Gastrocnemius medialis (tissue), 4 donors: Measurements from ENCODE around the gene ENOX1. TPM values are rescaled to one million over a fixed set of nuclear protein-coding genes. Genes with fewer than 3 reads are reported as not detected.
A peak's percentile ranks its signal among the peaks of the same experiment; 100 is the strongest.

Experiments
- ATAC-seq, 2 donors: fragments of 150-250 bp; one replicate each; pipeline ENCODE4 v1.9.1; 2016
- DNase-seq, 2 donors: peaks; one replicate each; pipeline ENCODE4 v3.0.0-alpha.2; 2019
- H3K27ac ChIP-seq, 4 donors: fragments of 200-600 bp; sonication (generic); 1 replicate in 1 of 4; 2 replicates in 3 of 4; pipeline ENCODE4 v1.5.1; 2016 to 2018; ENCODE audit warnings: mild to moderate bottlenecking in 2 of 4, moderate library complexity in 1 of 4
- H3K27me3 ChIP-seq, 3 donors: fragments of 200-600 bp; sonication (generic) in 2 of 3; 1 replicate in 1 of 3; 2 replicates in 2 of 3; pipeline versions ENCODE4 v1.5.1 to v1.6.0; 2016 to 2019; ENCODE audit warnings: mild to moderate bottlenecking in 1 of 3, moderate library complexity in 1 of 3
- H3K36me3 ChIP-seq, 2 donors: fragments of 200-600 bp; sonication (generic) in 1 of 2; one replicate each; pipeline ENCODE4 v1.5.1; 2017 to 2018
- H3K4me1 ChIP-seq, 2 donors: fragments of 200-600 bp; sonication (generic) in 1 of 2; one replicate each; pipeline ENCODE4 v1.5.1; 2016 to 2017; ENCODE audit warnings: mild to moderate bottlenecking in 2 of 2
- H3K4me3 ChIP-seq, 4 donors: fragments of 200-600 bp; sonication (generic) in 3 of 4; 1 replicate in 1 of 4; 2 replicates in 3 of 4; pipeline ENCODE4 v1.5.1; 2016 to 2019; ENCODE audit warnings: mild to moderate bottlenecking in 2 of 4
- H3K9me3 ChIP-seq, 3 donors: fragments of 200-600 bp; sonication (generic) in 2 of 3; 1 replicate in 1 of 3; 2 replicates in 2 of 3; pipeline ENCODE4 v1.5.1; 2016 to 2019
- CTCF ChIP-seq, 5 experiments: fragments of 450-650 bp in 3 of 5; fragments of 200-600 bp in 2 of 5; sonication (generic) in 2 of 5; IDR thresholded peaks in 4 of 5; conservative IDR thresholded peaks in 1 of 5; 1 replicate in 4 of 5; 2 replicates in 1 of 5; pipeline ENCODE4 v1.5.1; 2016 to 2019; ENCODE audit warnings: antibody characterized with exemption in 5 of 5, mild to moderate bottlenecking in 3 of 5, moderate library complexity in 3 of 5
- POLR2A ChIP-seq, 2 donors: fragments of 450-650 bp; IDR thresholded peaks; one replicate each; pipeline ENCODE4 v1.6.1; 2017; ENCODE audit warnings: antibody characterized with exemption in 2 of 2, mild to moderate bottlenecking in 2 of 2, moderate library complexity in 2 of 2
- in situ Hi-C, 4 donors: fragments of 200-750 bp; cut with MboI; loops; one replicate each; pipeline versions ENCODE4 v1.15.0 to v1.8.0; 2017; ENCODE audit warnings: low sequenced_read_pairs in 4 of 4
- intact Hi-C: fragments of 100-400 bp; cut with DNase I; formaldehyde crosslinking; loops from one replicate; pipeline ENCODE4 v1.15.1; 2023; ENCODE audit warnings: low total_unique reads
- total RNA-seq, 4 donors: library from RNA; depleted of rRNA; stranded (reverse); fragments of >200 nt; gene quantifications; one replicate each; pipeline versions ENCODE4 v1.1.0 to v1.2.3, GENCODE V29; 2016

Gene ENOX1
- total RNA-seq, 4 donors from 2014 or later, result 0.46 to 3.5 (median 1.8) TPM

GRCh38 chr13:43520351-43520750 lies 266.4 kb downstream of the ENOX1 start:
- DNase-seq (no peak), ATAC-seq (no peak)
- intact Hi-C loops (no loop called here), in situ Hi-C loops (no loop called here)
- no peaks in the 10 kb centered on the region for H3K27me3 ChIP-seq
- H3K9me3 ChIP-seq, result no peaks in the 10 kb centered on the region
- no peaks in the 10 kb centered on the region for H3K36me3 ChIP-seq
- peaks cover 5 to 13% of the 10 kb centered on the region in 2 donors for H3K4me1 ChIP-seq
- no peak overlapping the region for H3K27ac ChIP-seq
- TF ChIP-seq CTCF (IDR thresholded peaks at IDR 0.05 in 4 of 5, conservative IDR thresholded peaks at IDR 0.05 in 1 of 5), result no peak
- TF ChIP-seq POLR2A (IDR thresholded peaks at IDR 0.05), result no peak
- H3K4me3 ChIP-seq, result no peak overlapping the region

GRCh38 chr13:43518833-43519232 lies 267.9 kb downstream of the ENOX1 start:
- no peaks in the 10 kb centered on the region for H3K27me3 ChIP-seq
- H3K9me3 ChIP-seq, result no peaks in the 10 kb centered on the region
- DNase-seq, result no peak
- no peak overlapping the region for H3K4me3 ChIP-seq
- no peaks in the 10 kb centered on the region for H3K36me3 ChIP-seq
- TF ChIP-seq POLR2A (IDR thresholded peaks at IDR 0.05), result no peak
- TF ChIP-seq CTCF (IDR thresholded peaks at IDR 0.05 in 4 of 5, conservative IDR thresholded peaks at IDR 0.05 in 1 of 5), result no peak
- peaks cover 8 to 13% of the 10 kb centered on the region in 2 donors for H3K4me1 ChIP-seq
- ATAC-seq, result no peak
- no peak overlapping the region for H3K27ac ChIP-seq
- intact Hi-C loops, result loop anchor here (5.0 to 10.0 kb wide), 3 partner anchors 52 to 217 kb away; no protein-coding TSS in a partner anchor
- in situ Hi-C loops, result no loop called here

GRCh38 chr13:43516401-43516833 lies 270.4 kb downstream of the ENOX1 start:
- no peak for TF ChIP-seq CTCF (IDR thresholded peaks at IDR 0.05 in 4 of 5, conservative IDR thresholded peaks at IDR 0.05 in 1 of 5)
- no peak for TF ChIP-seq POLR2A (IDR thresholded peaks at IDR 0.05)
- Histone ChIP-seq H3K36me3 (no peaks in the 10 kb centered on the region), H3K27me3 (no peaks in the 10 kb centered on the region), H3K9me3 (no peaks in the 10 kb centered on the region), H3K4me3 (no peak overlapping the region), H3K27ac (peak overlapping the region; percentile 1 to 48 (median 32)), H3K4me1 (peaks cover 18 to 22% of the 10 kb centered on the region in 2 donors)
- ATAC-seq (peak; percentile 92 to 97), DNase-seq (peak; percentile 38 to 44)
- in situ Hi-C loops, result no loop called here
- intact Hi-C loops, result loop anchor here (5.0 to 10.0 kb wide), 3 partner anchors 49 to 214 kb away; no protein-coding TSS in a partner anchor

- ATAC-seq, result no peak
- Histone ChIP-seq H3K4me3 (no peak overlapping the region), H3K27ac (peak overlapping the region in 1 of 4 donors; percentile 24), H3K27me3 (no peaks in the 10 kb centered on the region), H3K9me3 (no peaks in the 10 kb centered on the region), H3K4me1 (peaks cover 22 to 29% of the 10 kb centered on the region in 2 donors), H3K36me3 (no peaks in the 10 kb centered on the region)
- TF ChIP-seq CTCF (IDR thresholded peaks at IDR 0.05 in 4 of 5, conservative IDR thresholded peaks at IDR 0.05 in 1 of 5) (no peak), POLR2A (IDR thresholded peaks at IDR 0.05) (no peak)
- no peak for DNase-seq
- intact Hi-C loops, result loop anchor here (5.0 to 10.0 kb wide), 3 partner anchors 48 to 213 kb away; no protein-coding TSS in a partner anchor
- in situ Hi-C loops, result no loop called here
Observed at GRCh38 chr13:43515531-43515930, 271.2 kb downstream of the ENOX1 start.

GRCh38 chr13:43514311-43514710 lies 272.5 kb downstream of the ENOX1 start:
- Histone ChIP-seq H3K36me3 (no peaks in the 10 kb centered on the region), H3K27ac (no peak overlapping the region), H3K4me1 (peaks cover 22 to 29% of the 10 kb centered on the region in 2 donors), H3K4me3 (no peak overlapping the region), H3K27me3 (no peaks in the 10 kb centered on the region), H3K9me3 (no peaks in the 10 kb centered on the region)
- in situ Hi-C loops (no loop called here), intact Hi-C loops (loop anchor here (10.0 kb wide), 1 partner anchor 150 kb away; no protein-coding TSS in a partner anchor)
- no peak for ATAC-seq
- DNase-seq, result no peak
- no peak for TF ChIP-seq POLR2A (IDR thresholded peaks at IDR 0.05)
- TF ChIP-seq CTCF (IDR thresholded peaks at IDR 0.05 in 4 of 5, conservative IDR thresholded peaks at IDR 0.05 in 1 of 5), result no peak
